PFSK-1 (cell line): ENCODE results near the gene CYTH1.

ENCODE experiments used
- FOXP2 ChIP-seq: optimal IDR thresholded peaks from 2 replicates; pipeline ENCODE3; 2011; ENCODE audit warnings: borderline replicate concordance, control low read depth, inconsistent platforms; ENCODE audit not compliant: insufficient read depth; ENCODE audit errors: extremely low read length, extremely low read depth
- POLR2AphosphoS5 ChIP-seq: IDR thresholded peaks from 2 replicates; pipeline ENCODE4 v1.6.1; 2012; ENCODE audit warnings: low read depth, mild to moderate bottlenecking, control low read depth, low read length, moderate library complexity
- SIN3A ChIP-seq: IDR thresholded peaks from 2 replicates; pipeline ENCODE4 v1.6.1; 2012; ENCODE audit warnings: mild to moderate bottlenecking, low read length, moderate library complexity, borderline replicate concordance; ENCODE audit not compliant: insufficient read depth
- TAF1 ChIP-seq: IDR thresholded peaks from 2 replicates; pipeline ENCODE4 v1.6.1; 2012; ENCODE audit warnings: low read length, control low read depth, borderline replicate concordance; ENCODE audit not compliant: insufficient read depth
- TF ChIP-seq, protein P1 (sequence below), 2 experiments: IDR thresholded peaks; 2 replicates each; pipeline versions ENCODE4 v1.6.1 to v1.8.0; 2011 to 2012; ENCODE audit warnings: low read depth in 2 of 2, low read length in 2 of 2, control low read depth in 1 of 2, inconsistent platforms in 1 of 2, mild to moderate bottlenecking in 1 of 2, moderate library complexity in 1 of 2; ENCODE audit not compliant: insufficient read depth in 1 of 2

Gene CYTH1

DNA sequence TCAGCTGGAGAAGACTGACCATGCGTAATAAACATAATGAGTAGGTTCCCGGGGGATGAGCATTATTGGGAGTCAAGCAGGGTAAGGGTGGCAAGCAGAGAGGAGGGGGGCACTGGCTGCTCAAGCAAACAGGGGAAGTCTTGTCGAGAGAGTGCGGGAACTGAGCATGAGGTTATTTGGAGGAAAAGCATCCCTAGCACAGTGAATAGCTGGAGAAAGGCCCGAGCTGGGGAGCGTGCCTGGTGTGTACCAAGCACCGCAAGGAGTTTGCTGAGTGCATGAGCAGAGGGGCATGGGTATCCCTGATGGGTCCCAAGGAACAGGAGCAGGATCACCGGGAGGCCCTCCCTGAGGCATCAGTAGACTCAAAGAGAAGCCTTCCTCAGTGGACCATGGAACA, 17.2 kb downstream of the CYTH1 start:
- TF ChIP-seq FOXP2 = no peak
- TF ChIP-seq, protein P1, sequence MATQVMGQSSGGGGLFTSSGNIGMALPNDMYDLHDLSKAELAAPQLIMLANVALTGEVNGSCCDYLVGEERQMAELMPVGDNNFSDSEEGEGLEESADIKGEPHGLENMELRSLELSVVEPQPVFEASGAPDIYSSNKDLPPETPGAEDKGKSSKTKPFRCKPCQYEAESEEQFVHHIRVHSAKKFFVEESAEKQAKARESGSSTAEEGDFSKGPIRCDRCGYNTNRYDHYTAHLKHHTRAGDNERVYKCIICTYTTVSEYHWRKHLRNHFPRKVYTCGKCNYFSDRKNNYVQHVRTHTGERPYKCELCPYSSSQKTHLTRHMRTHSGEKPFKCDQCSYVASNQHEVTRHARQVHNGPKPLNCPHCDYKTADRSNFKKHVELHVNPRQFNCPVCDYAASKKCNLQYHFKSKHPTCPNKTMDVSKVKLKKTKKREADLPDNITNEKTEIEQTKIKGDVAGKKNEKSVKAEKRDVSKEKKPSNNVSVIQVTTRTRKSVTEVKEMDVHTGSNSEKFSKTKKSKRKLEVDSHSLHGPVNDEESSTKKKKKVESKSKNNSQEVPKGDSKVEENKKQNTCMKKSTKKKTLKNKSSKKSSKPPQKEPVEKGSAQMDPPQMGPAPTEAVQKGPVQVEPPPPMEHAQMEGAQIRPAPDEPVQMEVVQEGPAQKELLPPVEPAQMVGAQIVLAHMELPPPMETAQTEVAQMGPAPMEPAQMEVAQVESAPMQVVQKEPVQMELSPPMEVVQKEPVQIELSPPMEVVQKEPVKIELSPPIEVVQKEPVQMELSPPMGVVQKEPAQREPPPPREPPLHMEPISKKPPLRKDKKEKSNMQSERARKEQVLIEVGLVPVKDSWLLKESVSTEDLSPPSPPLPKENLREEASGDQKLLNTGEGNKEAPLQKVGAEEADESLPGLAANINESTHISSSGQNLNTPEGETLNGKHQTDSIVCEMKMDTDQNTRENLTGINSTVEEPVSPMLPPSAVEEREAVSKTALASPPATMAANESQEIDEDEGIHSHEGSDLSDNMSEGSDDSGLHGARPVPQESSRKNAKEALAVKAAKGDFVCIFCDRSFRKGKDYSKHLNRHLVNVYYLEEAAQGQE (IDR thresholded peaks at IDR 0.05; ENCODE audit: insufficient read depth in 1 of 2, low read depth in 2 of 2, low read length in 2 of 2) = no peak

DNA sequence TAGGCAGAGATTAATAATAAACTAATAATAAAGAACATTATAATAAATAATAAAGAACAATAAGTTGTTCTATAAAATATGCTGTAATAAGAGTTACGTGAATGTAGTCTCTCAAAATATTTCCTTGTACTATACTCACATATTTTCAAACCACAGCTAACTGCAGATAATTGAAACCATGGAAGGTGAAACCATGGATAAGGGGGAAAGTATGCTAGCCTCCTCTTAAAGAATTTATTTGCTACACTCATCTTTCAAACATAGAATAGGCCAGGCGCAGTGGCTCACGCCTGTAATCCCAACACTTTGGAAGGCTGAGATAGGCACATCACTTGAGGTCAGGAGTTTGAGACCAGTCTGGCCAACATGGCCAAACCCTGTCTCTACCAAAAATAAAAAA, 18.5 kb downstream of the CYTH1 start:
- TF ChIP-seq FOXP2 = no peak
- TF ChIP-seq SIN3A = no peak
- no peak for TF ChIP-seq TAF1
- no peak for TF ChIP-seq POLR2AphosphoS5
- TF ChIP-seq, protein P1 (IDR thresholded peaks at IDR 0.05; ENCODE audit: insufficient read depth in 1 of 2, low read depth in 2 of 2, low read length in 2 of 2) = no peak

DNA sequence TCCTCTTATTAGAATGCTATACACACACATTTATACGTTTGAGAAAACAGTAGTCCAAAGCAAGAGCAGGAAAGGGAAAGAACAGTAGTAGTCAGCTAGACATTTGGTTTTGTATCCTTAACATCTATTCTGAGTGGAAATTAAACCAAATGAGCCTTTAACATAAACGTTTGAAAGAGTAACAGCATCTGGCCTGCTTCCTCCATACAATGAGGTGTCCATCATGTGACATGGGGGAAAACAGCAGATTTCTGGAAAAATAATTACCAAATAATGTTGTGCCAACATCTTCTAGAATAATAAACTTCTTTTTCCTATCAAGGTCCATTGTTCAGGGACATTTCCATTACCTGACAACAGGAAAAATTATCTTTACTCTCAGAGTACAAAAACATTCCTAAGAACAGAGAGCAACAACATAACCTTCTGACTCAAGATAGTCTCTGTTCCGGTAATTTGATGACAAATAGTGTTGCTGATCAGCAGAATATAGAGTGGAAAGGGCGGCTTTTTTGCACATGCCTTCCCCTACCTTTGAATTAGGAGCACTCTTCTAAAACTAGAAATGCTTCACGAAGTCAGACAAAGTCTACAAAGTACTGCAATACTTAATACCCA, 20.2 kb downstream of the CYTH1 start:
- TF ChIP-seq, protein P1 (IDR thresholded peaks at IDR 0.05; ENCODE audit: insufficient read depth in 1 of 2, low read depth in 2 of 2, low read length in 2 of 2) = no peak
- TF ChIP-seq POLR2AphosphoS5 = no peak
- TF ChIP-seq TAF1 = no peak
- no peak for TF ChIP-seq SIN3A
- TF ChIP-seq FOXP2 = no peak

DNA sequence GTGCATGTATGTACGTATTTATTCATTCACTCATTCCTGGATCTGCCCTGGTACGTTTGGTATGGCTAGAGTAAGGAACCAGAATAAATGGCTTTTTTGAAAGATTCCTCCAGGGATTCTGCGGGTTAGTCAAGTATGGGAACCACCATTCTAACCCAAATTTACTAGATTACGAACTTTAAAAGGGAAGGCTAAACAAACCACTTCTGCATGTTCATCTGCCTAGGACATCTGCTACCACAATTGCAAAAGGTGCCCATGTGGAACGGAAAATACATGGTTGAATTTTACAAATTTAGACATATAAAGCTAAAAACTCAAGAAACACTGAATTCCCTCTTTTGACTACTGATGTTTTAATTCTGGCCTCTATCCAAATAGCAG, 22.1 kb downstream of the CYTH1 start:
- TF ChIP-seq TAF1 = no peak
- TF ChIP-seq SIN3A = no peak
- no peak for TF ChIP-seq POLR2AphosphoS5
- TF ChIP-seq FOXP2 = no peak

DNA sequence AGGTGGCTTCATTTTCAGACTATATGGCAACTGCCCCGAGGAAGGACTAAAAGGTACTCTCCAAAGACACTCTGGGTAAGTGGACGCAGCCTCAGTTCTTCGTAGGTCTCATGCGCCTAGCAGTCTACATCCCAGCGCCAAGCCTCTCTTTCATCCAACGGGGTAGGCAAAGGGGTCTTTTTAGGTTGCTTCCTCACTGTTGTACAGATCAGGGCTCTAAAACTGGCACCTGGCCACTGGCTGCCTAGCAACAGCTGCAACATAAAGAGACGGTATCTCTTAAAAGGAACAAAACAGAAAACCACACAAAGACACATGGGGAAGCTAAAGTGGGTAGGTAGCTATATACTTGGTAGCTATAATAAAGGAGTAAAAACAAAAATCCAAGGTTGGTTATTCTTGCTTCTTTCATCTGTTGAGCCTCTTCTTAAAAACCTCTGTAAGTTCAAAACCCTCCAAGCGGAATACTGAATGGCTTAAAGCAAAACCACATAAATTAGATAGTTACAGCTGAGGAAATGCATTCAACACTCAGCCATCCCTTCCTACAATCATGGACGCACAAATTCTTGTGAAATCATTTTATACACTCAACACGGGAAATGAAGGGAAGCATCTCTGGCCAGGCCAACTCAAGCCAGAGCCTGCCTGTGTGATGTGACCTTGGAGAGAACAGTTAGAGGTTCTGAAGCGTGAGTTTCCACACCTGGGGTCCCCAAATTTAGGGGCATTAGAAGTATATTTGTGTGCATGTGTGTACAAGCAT, 22.7 kb downstream of the CYTH1 start:
- TF ChIP-seq POLR2AphosphoS5 (no peak), TAF1 (no peak), FOXP2 (no peak), SIN3A (no peak)
- TF ChIP-seq, protein P1 (IDR thresholded peaks at IDR 0.05; ENCODE audit: insufficient read depth in 1 of 2, low read depth in 2 of 2, low read length in 2 of 2) = no peak
